Measurements from ENCODE around the gene SERTAD4.

The SERTAD4 gene

GRCh38 chr1:210288116-210288515, 55.5 kb downstream of the SERTAD4 start:
- TF ChIP-seq EP300 (IDR thresholded peaks at IDR 0.05; ENCODE audit: borderline replicate concordance) (no peak), REST (IDR thresholded peaks at IDR 0.05; ENCODE audit: low read depth) (no peak)
- TF ChIP-seq, protein P1, sequence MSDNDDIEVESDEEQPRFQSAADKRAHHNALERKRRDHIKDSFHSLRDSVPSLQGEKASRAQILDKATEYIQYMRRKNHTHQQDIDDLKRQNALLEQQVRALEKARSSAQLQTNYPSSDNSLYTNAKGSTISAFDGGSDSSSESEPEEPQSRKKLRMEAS (IDR thresholded peaks at IDR 0.05) = no peak

DNA sequence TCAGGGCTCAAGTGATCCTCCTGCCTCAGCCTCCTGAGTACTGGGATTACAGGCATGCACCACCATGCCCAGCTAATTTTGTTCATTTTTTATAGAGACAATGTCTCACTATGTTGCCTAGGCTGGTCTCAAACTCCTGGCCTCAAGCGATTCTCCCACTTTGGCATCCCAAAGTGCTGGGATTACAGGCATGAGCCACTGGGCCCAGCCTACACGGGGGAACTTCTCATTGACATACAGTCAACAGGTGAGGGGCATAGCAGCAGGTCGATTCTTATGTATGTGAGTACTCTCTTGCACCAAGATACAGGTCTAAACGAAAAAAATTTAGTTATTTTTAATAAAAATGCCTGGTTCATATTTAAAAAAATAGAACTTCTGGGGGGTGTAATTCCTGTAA, 56.7 kb downstream of the SERTAD4 start:
- TF ChIP-seq TAF1 (IDR thresholded peaks at IDR 0.05; ENCODE audit: low read depth) = no peak
- no peak for TF ChIP-seq USF1 (IDR thresholded peaks at IDR 0.05)
- no peak for TF ChIP-seq TCF12 (IDR thresholded peaks at IDR 0.05; ENCODE audit: low read depth)
- TF ChIP-seq FOXM1 (IDR thresholded peaks at IDR 0.05; ENCODE audit: borderline replicate concordance, low read depth) = no peak
- no peak for TF ChIP-seq EGR1 (IDR thresholded peaks at IDR 0.05)
- no peak for TF ChIP-seq NFIC (IDR thresholded peaks at IDR 0.05)
- no peak for TF ChIP-seq RAD21 (IDR thresholded peaks at IDR 0.05; ENCODE audit: low read depth)

DNA sequence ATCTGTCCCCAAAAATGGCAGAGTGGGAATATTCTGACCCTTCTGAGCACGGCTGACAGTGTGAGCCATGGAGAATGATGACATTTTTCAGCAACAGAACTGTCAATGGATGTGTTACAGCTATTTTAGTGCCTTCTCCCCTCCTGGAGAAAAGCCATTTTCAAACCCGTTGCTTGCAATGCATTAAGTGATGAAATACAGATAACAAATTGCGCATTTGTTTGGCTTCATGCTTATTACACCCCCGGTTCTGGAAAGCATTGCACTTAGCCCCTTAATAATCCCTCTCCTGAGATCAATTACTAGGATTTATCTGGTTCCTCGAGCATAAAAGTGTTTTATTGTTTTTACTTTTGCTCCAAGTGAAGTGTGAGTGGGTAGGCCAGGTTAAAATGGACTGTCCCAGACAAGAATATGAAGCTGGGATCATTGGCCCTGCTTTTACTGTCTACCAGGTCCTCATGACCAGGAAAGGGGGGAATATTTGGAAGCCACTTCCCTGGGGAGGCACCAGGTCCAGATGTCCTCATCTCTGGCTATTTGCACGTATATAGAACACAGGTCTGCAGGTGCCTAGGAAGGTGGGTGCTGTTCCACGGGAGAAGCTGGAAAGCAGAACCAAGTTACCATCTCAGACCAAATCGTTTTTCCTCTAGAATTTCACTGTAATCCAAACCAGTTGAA, 58.6 kb downstream of the SERTAD4 start:
- TF ChIP-seq TAF1 (IDR thresholded peaks at IDR 0.05; ENCODE audit: low read depth) (no peak), CEBPB (IDR thresholded peaks at IDR 0.05) (no peak), TEAD4 (IDR thresholded peaks at IDR 0.05) (no peak), REST (IDR thresholded peaks at IDR 0.05; ENCODE audit: low read depth) (no peak), YY1 (IDR thresholded peaks at IDR 0.05; ENCODE audit: low read depth) (no peak)
- TF ChIP-seq, protein P1 (IDR thresholded peaks at IDR 0.05) = no peak

DNA sequence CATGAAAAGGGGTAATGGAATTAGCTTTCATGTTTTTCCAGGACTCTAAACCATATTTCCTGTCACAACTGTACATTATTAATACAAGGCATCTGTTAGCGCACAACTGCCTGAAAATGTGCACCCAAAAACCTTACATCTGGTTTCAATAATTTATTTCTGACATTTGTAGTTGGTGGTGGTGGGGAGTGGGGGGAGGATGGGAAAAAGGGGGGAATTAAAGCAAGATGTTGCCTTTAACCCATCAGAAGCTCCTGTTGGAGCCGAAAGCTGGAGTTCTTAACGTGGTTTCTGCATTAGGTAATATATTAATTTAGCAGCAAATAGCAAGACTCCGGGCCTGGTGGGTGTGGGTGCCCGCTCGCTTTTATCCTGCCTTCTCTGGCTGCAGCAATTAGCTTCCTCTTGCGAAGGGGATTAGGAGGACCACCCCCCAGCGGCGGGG, 59.2 kb downstream of the SERTAD4 start:
- TF ChIP-seq RAD21 (IDR thresholded peaks at IDR 0.05; ENCODE audit: low read depth) (no peak), NFIC (IDR thresholded peaks at IDR 0.05) (no peak), CEBPB (IDR thresholded peaks at IDR 0.05) (no peak), ZBTB7A (IDR thresholded peaks at IDR 0.05; ENCODE audit: low read depth) (no peak), TCF12 (IDR thresholded peaks at IDR 0.05; ENCODE audit: low read depth) (no peak), FOXM1 (IDR thresholded peaks at IDR 0.05; ENCODE audit: borderline replicate concordance, low read depth) (no peak), TEAD4 (IDR thresholded peaks at IDR 0.05) (no peak), YY1 (IDR thresholded peaks at IDR 0.05; ENCODE audit: low read depth) (no peak), EP300 (IDR thresholded peaks at IDR 0.05; ENCODE audit: borderline replicate concordance) (no peak)

GRCh38 chr1:210292231-210292871, 59.8 kb downstream of the SERTAD4 start:
- TF ChIP-seq TCF12 (IDR thresholded peaks at IDR 0.05; ENCODE audit: low read depth) (no peak), REST (IDR thresholded peaks at IDR 0.05; ENCODE audit: low read depth) (no peak)
- TF ChIP-seq, protein P1 (IDR thresholded peaks at IDR 0.05) = 0 out of 2 replicates have a peak, but pooled peaks have one; percentile 19
